Urothelium cell line (cell line): ENCODE data around the gene IL21R.
"Not testable (repeated sequence)": the region's sequence is repeated elsewhere in the genome, so short reads cannot be mapped to it uniquely, and the experiment has no call there.

ENCODE experiments used
- DNase-seq: peaks from one replicate; pipeline ENCODE4 v3.0.0; 2011; ENCODE audit warnings: low spot score, mixed read lengths
- FAIRE-seq: peaks from 2 replicates; lab custom pipeline; 2011; peaks lifted over from hg19 to GRCh38; lab: Jason Lieb, UNC

The IL21R gene

GRCh38 chr16:27441276-27441675 is 39.3 kb downstream of the IL21R start:
- DNase-seq, result no peak
- no peak for FAIRE-seq

GRCh38 chr16:27441998-27442397 is 40.0 kb downstream of the IL21R start:
- FAIRE-seq, result no peak

GRCh38 chr16:27444015-27444414 is 42.0 kb downstream of the IL21R start:
- peak; percentile 36 for DNase-seq
- FAIRE-seq, result no peak

More at GRCh38 chr16:27441998-27442397, 40.0 kb downstream of the IL21R start:
- no peak for DNase-seq

GRCh38 chr16:27444470-27444869 is 42.5 kb downstream of the IL21R start:
- no peak for FAIRE-seq
- no peak for DNase-seq

GRCh38 chr16:27445502-27446175 is 43.7 kb downstream of the IL21R start:
- no peak for DNase-seq

GRCh38 chr16:27446721-27447120 is 44.7 kb downstream of the IL21R start:
- DNase-seq (no peak), FAIRE-seq (no peak)

More at GRCh38 chr16:27445502-27446175, 43.7 kb downstream of the IL21R start:
- FAIRE-seq, result no peak

GRCh38 chr16:27447301-27447700 is 45.3 kb downstream of the IL21R start:
- FAIRE-seq (no peak), DNase-seq (no peak)

GRCh38 chr16:27448532-27449433 is 46.8 kb downstream of the IL21R start:
- FAIRE-seq (no peak), DNase-seq (no peak)

- no peak for FAIRE-seq
- no peak for DNase-seq
These were observed 47.6 kb downstream of the IL21R start for GRCh38 chr16:27449434-27450195.

- FAIRE-seq (no peak), DNase-seq (no peak)
These were observed 48.2 kb downstream of the IL21R start for GRCh38 chr16:27450196-27450549.

GRCh38 chr16:27452569-27453493 is 50.9 kb downstream of the IL21R start:
- FAIRE-seq, result no peak
- DNase-seq, result no peak

- no peak for DNase-seq
- no peak for FAIRE-seq
These were observed 51.5 kb downstream of the IL21R start for GRCh38 chr16:27453494-27453825.

- DNase-seq (no peak), FAIRE-seq (no peak)
These were observed 53.7 kb downstream of the IL21R start for GRCh38 chr16:27455700-27456099.

GRCh38 chr16:27457605-27457900 is 55.6 kb downstream of the IL21R start:
- not testable (repeated sequence) for FAIRE-seq, DNase-seq

- no peak for DNase-seq
- no peak for FAIRE-seq
These were observed 56.3 kb downstream of the IL21R start for GRCh38 chr16:27458258-27458657.

- no peak for FAIRE-seq
- DNase-seq, result no peak
These were observed 57.2 kb downstream of the IL21R start for GRCh38 chr16:27458987-27459688.

- DNase-seq (no peak), FAIRE-seq (no peak)
These were observed 58.2 kb downstream of the IL21R start for GRCh38 chr16:27460213-27460612.

- no peak for DNase-seq
These were observed 58.9 kb downstream of the IL21R start for GRCh38 chr16:27460663-27461482.

GRCh38 chr16:27461483-27462171 is 59.7 kb downstream of the IL21R start:
- DNase-seq (no peak), FAIRE-seq (no peak)

More at GRCh38 chr16:27460663-27461482, 58.9 kb downstream of the IL21R start:
- FAIRE-seq, result no peak
